Activated gamma-delta T cell treated with anti-CD3 and anti-CD28 coated beads, Interleukin-2, amount 50 U/mL, for 16 hours (primary cell): ENCODE measurements around the gene B4GALNT3.
"Not testable (repeated sequence)": the region's sequence is repeated elsewhere in the genome, so short reads cannot be mapped to it uniquely, and the experiment has no call there.

ENCODE experiments used
- DNase-seq: peaks from one replicate; pipeline ENCODE4 v3.0.0-alpha.2; 2020; ENCODE audit warnings: low read depth

The B4GALNT3 gene

DNA sequence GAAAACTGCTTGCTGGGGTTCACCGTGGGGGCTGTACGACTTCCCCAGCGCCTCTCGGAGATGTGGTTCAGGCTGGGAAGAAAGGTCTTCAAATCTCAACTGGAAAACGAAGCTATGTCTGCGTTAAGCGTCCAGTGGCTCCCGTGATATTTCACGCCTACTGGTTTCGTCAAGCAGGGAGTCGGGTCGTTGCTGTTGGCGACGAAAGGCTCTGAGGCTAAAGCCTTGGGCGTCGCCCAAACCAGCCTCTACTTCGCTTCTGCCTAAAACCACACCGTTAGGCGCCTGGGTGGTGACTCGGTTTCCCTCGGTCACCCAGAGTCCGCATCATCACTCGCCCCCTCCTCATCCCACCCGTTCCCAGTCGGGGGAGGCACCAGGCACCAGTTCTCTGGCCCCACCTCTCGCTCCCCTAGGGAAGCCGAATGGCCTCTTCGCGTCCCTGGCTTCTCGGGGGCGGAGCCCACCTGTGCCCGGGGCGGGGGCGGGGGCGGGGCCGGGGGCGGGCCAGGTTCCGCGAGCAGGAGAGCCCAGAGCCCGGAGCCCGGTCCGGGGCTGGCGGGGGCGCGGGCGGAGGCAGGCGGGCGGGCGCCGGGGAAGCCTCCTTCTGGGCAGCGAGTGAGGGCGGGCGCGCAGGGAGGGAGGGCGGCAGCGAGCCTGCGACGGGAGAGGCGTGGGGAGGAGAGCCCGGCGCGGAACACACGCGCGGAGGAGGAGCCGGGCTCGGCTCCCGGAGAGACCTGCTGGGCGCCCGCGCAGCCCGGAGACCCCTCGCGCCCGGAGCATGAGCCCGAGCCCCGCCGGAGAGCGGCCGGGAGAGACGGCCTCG lies at the start of gene B4GALNT3:
B4GALNT3 (plus strand) TSS at position 510 of the 829 bp plus-strand sequence. CDS start 438 bp downstream, outside the sequence.
- DNase-seq, result peak; percentile 7

DNA sequence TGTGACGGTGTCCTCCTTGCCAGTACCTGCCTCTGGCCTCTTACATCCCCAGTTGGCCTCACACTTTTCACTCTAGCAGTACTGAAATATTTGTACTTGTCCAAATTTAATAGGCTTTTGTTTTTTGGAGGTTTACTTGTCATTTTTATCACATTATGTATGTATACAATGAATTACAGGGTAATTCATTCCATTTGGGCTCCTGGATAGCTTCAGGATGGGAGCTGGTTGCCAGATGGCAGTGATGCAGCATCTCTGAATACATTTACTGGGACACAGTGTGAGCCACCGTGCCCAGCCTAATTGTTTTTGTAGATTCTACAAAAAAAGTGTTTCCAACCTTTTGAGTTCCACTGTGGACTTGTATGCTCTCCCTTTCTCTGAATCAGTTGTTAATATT lies 44.9 kb upstream of the B4GALNT3 start:
- DNase-seq, result no peak

GRCh38 chr12:418432-418831 lies 41.3 kb upstream of the B4GALNT3 start:
- DNase-seq, result no peak

DNA sequence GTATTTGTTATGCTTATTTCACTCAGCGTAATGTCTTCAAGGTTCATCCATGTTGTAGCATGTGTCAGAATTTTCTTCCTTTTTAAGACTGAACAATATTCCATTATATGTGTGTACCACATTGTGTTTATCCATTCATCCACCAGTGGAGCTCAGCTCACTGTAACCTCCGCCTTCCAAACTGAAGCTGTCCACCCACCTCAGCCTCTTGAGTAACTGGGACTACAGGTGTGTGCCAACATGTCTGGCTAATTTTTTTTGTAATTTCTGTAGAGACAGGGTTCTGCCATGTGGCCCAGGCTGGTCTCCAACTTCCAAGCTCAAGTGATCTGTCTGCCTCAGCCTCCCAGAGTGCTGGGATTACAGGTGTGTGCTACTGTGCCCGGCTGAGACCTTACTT lies 37.2 kb upstream of the B4GALNT3 start:
- DNase-seq, result no peak

- DNase-seq, result not testable (repeated sequence)
Observed at GRCh38 chr12:435737-436136, 24.0 kb upstream of the B4GALNT3 start.

DNA sequence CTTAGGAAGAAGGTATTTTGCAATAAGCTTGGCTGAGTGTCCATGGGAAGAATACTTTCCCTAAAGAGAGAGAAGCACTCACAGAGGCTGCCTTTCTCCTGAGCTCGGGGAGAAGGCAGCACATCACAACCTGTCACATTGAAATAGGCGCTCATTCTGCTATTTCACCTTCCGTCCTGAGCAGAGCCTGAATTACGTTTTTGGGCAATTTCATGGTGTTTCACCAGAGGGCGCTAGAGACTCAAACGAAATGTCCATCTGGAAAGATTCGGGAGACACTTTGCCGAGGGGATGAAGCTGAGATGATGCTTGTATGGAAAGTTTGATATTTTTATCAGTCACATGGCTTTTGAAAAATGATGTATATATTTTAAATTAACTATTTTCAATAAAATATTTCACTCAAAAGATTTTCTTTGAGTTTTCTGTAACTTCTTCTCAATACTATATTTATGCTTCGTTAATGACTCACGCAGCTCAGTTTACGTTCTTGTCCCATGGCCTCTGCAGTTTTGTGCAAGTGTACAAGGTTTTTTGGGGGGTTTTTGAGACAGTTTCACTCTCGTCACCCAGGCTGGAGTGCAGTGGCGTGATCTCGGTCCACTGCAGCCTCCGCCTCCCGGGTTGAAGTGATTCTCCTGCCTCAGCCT lies 17.4 kb upstream of the B4GALNT3 start:
- peak; percentile 21 for DNase-seq

- no peak for DNase-seq
Observed at GRCh38 chr12:447141-447540, 12.6 kb upstream of the B4GALNT3 start.

- DNase-seq, result no peak
Observed at GRCh38 chr12:449203-449602, 10.5 kb upstream of the B4GALNT3 start.

DNA sequence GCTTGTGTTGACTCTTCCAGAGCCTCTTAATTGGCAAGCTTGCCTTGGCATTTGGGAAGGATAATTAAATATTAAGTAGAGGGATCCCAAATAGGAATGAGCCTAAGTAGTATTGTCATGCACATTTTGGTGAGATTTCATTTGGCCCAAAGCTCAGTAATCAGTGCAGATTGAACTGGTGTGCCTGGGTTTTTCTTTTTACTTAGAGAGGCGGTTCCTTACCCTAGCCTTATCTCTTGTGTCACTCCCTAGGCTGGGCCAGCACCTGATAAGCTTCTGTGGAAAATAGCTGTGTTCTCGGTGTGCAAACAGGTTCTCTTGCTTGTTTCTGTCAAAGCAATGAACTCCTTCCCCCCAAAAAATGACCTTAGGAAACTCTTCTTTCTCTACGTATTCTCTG lies 9.3 kb upstream of the B4GALNT3 start:
- DNase-seq, result no peak

- peak; percentile 30 for DNase-seq
Observed at GRCh38 chr12:452667-453210, 7.0 kb upstream of the B4GALNT3 start.

GRCh38 chr12:454833-455232 lies 4.9 kb upstream of the B4GALNT3 start:
- no peak for DNase-seq

GRCh38 chr12:455821-456220 lies 3.9 kb upstream of the B4GALNT3 start:
- no peak for DNase-seq

DNA sequence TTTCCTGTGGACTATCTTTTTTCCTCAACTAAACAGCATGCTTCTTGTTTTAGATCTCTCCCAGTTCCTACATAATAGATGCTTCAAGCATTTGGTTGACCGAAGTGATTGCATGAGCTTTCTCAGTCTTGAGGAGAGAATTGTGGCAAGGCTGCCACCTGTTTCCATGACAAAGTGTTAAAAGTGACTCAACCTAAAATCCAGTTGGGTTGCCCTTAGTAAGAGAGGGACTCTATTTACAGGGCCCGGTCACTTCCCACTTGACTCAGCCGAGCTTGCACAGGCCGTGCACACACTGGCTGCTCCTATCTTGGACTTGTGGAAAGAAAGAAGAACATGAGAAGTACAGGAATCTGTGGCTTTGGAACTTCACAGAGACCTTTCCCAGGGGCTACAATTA lies 2.1 kb upstream of the B4GALNT3 start:
- no peak for DNase-seq

DNA sequence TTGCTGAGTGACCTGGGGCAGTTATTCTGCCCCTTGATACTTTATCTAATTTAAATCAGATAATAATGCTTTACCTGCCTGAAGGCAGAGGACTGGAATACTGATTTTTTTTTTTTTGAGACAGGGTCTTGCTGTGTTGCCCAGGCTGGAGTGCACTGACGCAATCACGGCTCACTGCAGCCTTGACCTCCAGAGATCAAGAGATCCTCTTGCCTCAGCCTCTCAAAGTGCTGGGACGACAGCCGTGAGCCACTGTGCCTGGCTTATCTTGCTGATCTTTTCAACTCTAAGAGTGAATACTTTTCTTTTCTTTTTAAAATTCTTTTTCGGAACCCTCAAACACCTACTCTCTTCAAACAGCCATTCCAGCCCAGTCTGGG lies 699 bp upstream of the B4GALNT3 start:
- DNase-seq, result no peak

DNA sequence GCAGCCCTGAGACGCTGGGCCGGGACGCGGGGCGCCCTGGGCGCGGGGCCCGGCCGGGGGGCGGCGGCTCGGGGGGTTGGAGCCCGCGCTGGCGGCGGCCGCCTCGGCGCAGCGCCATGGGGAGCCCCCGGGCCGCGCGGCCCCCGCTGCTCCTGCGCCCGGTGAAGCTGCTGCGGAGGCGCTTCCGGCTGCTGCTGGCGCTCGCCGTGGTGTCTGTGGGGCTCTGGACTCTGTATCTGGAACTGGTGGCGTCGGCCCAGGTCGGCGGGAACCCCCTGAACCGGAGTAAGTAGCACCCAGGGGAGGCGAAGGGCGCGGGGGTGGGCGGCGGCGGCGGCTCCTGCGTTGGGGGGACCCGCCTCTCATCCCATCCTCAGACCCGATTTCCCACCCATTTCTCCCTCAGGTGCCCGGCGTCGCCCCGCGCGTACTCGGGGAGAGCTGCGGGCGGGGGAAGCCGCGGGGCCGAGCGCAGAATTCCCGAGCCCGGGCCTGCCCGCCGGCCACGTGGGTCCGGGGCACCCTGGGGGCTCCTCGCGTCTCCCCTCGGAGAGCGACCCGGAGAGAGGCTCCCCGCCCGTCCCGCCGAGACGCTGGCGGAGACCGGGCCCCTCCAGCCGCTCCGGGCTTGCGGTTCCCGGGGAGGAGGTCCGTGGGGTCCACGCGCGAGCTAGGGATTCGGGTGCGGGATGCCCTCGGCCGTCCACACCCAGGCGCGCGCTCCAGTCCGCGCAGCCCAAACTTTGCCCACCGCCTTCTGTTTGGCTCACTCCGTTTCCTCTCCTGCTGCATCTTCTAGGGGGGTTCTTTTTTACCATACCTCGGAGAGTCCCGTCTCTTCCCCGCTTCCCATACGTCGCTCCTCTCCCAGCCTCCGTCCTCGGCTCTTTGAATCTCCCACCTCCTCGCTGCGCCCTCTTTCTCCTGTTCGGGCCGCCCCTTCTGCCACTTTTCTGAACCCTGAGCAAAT lies 807 bp downstream of the B4GALNT3 start:
- DNase-seq, result peak; percentile 17

GRCh38 chr12:461425-461824 lies 1.7 kb downstream of the B4GALNT3 start:
- no peak for DNase-seq

DNA sequence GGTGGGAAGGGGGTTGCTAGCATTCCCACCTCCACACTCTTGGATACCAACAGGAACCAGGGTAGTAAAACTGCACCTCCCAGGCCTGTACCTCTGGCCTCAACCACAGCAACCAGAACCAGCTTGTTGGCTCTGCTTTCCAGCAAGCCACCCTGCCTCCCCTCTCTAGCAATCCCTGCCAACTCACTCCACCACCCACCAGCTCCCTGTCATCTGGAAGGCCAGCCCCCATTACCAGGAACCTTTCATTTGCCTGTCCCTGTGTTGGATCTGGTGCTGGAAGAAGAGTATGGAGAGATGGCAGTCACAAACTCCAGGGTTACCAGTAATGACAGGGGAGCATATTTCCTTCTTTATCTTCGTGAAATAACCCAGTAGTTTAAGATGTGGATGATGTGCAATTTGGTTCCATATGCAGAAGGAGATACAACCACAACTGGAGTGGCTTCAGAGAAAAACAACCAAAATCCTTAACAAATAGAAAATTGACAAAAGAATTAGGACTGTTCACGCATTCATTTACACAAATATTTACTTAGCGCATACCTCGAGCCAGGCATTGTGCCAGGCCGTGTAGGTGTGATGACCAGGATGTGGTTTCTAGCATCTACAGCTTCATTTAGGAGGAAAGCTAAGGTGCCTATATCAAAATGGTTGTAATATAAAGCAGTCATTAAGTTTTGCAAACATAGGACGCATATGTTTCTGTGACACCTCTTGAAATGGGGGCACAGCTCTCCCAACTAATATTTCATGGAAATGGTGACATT lies 3.4 kb downstream of the B4GALNT3 start:
- DNase-seq, result no peak

GRCh38 chr12:464484-465267 lies 4.9 kb downstream of the B4GALNT3 start:
- DNase-seq, result no peak

DNA sequence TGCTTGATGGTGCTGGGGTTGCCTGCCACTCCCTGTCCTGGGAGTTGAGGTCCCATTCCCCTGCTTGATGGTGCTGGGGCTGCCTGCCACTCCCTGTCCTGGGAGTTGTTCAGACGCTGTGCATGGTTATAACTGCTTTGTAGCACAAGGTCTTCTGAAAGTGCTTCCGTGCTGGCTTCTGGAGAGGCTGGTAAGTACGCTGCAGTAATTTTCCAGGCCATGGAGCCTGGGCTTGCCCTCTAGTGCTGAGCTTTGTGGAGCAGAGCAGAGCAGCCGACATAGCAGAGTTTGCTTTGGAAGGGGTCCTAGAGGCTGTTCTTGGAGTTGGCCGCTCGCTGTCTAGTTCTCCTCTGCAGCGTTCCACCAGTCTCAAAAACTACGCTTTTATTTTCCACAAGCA lies 6.3 kb downstream of the B4GALNT3 start:
- DNase-seq, result no peak

- no peak for DNase-seq
Observed at GRCh38 chr12:466762-467161, 7.0 kb downstream of the B4GALNT3 start.

DNA sequence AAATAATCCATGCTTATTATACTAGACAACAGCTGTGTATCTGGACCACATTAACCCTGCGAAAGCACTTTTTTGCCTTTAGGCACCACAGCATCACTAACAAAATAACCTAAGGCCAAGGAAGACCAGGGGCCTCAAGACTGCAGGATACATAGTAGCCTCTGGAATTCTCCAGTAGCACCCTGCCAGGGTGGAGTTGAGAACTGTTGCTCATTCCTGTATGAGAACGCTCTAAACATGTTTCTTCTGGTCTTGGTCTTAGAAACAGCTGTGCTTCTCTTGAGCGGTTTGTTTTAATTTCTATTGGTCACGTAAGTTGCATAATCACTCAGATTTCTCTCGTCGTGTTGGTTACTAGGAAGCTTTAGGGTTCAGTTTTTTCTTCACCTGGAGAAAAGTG lies 7.9 kb downstream of the B4GALNT3 start:
- no peak for DNase-seq
